PC-3 (cell line): ENCODE measurements around the gene ABCA3. TPM values are rescaled to one million over a fixed set of nuclear protein-coding genes. Genes with fewer than 3 reads are reported as not detected.

ENCODE experiments used
- ATAC-seq: fragments of 200-7000 bp; cut with Tn5 transposase; 2 replicates; pipeline ENCODE4 v1.9.1; 2020; ENCODE audit warnings: mild to moderate bottlenecking, moderate library complexity
- BruUV-seq: library from RNA; stranded (reverse); fragments of 400-500 nt; replicated peaks from 2 replicates; lab custom pipeline; 2021; lab: Mats Ljungman, UMichigan
- CTCF ChIA-PET: fragments of 300-600 bp; sonication (Branson Sonifier 250); formaldehyde crosslinking; loops from one replicate; lab custom pipeline; 2022; ENCODE audit warnings: antibody characterized with exemption; lab: Charles Lee
- POLR2A ChIA-PET: fragments of 300-600 bp; sonication (Branson Sonifier 250); formaldehyde crosslinking; loops from one replicate; lab custom pipeline; 2022; ENCODE audit warnings: antibody characterized with exemption; ENCODE audit not compliant: unreplicated experiment; lab: Charles Lee
- DNase-seq: peaks from one replicate; pipeline ENCODE4 v3.0.0-alpha.2; 2015
- H2AFZ ChIP-seq: fragments of 300-600 bp; sonication (generic); 2 replicates; pipeline ENCODE4 v1.6.0; 2016; ENCODE audit warnings: antibody characterized with exemption, low read length
- H3F3A ChIP-seq: fragments of 300-600 bp; sonication (generic); one replicate; pipeline ENCODE4 v1.6.0; 2017; ENCODE audit warnings: antibody characterized with exemption, low read length, control low read depth, mild to moderate bottlenecking; ENCODE audit not compliant: unreplicated experiment
- H3K27ac ChIP-seq: fragments of 300-600 bp; sonication (generic); 2 replicates; pipeline ENCODE4 v1.5.1; 2016; ENCODE audit warnings: mild to moderate bottlenecking, low read length
- H3K27me3 ChIP-seq: fragments of 300-600 bp; sonication (generic); 2 replicates; pipeline ENCODE4 v1.6.1; 2016; ENCODE audit warnings: low read length, mixed read lengths
- H3K36me3 ChIP-seq: fragments of 300-600 bp; sonication (generic); 2 replicates; pipeline ENCODE4 v1.6.1; 2016; ENCODE audit warnings: low read depth, mixed run types, low read length, mixed read lengths
- H3K4me1 ChIP-seq: fragments of 300-600 bp; sonication (generic); 2 replicates; pipeline ENCODE4 v1.5.1; 2016; ENCODE audit warnings: low read length; ENCODE audit not compliant: insufficient read depth
- H3K4me2 ChIP-seq: fragments of 300-600 bp; sonication (generic); 2 replicates; pipeline ENCODE4 v1.6.0; 2016; ENCODE audit warnings: low read length
- H3K4me3 ChIP-seq: fragments of 300-600 bp; sonication (generic); 2 replicates; pipeline ENCODE4 v1.5.1; 2016; ENCODE audit warnings: mild to moderate bottlenecking, low read length, mixed read lengths
- H3K79me2 ChIP-seq: fragments of 300-600 bp; sonication (generic); 2 replicates; pipeline ENCODE4 v1.6.1; 2017; ENCODE audit warnings: low read length, mixed read lengths
- H3K9ac ChIP-seq: fragments of 300-600 bp; sonication (generic); 2 replicates; pipeline ENCODE4 v1.6.0; 2016; ENCODE audit warnings: mild to moderate bottlenecking, low read length
- H3K9me2 ChIP-seq: fragments of 300-600 bp; sonication (generic); replicated peaks from 2 replicates; pipeline ENCODE4 v1.6.1; 2016; ENCODE audit warnings: mixed run types, low read length, mixed read lengths
- H3K9me3 ChIP-seq: fragments of 300-600 bp; sonication (generic); 2 replicates; pipeline ENCODE4 v1.6.1; 2016; ENCODE audit warnings: low read length, mixed read lengths
- H4K20me1 ChIP-seq: fragments of 300-600 bp; sonication (generic); 2 replicates; pipeline ENCODE4 v1.6.1; 2016; ENCODE audit warnings: low read length, mixed read lengths
- CTCF ChIP-seq: fragments of 300-600 bp; sonication (generic); conservative IDR thresholded peaks from 2 replicates; pipeline ENCODE4 v1.5.1; 2017; ENCODE audit warnings: antibody characterized with exemption, low read depth, mild to moderate bottlenecking, low read length
- EZH2 ChIP-seq: fragments of 300-600 bp; sonication (generic); IDR thresholded peaks from one replicate; pipeline ENCODE4 v1.6.1; 2017; ENCODE audit warnings: antibody characterized with exemption, mild to moderate bottlenecking, low read length; ENCODE audit not compliant: unreplicated experiment
- EZH2phosphoT487 ChIP-seq: fragments of 300-600 bp; sonication (generic); IDR thresholded peaks from 2 replicates; pipeline ENCODE4 v1.6.1; 2018; ENCODE audit warnings: mild to moderate bottlenecking, antibody characterized with exemption, low read length, borderline replicate concordance
- intact Hi-C: fragments of 100-400 bp; cut with micrococcal nuclease; formaldehyde crosslinking; loops from 2 replicates; pipeline ENCODE4 v1.9.0; 2023
- total RNA-seq: library from RNA; depleted of rRNA; stranded (reverse); fragments of >200 nt; gene quantifications from 2 replicates; pipeline ENCODE4 v1.2.3, GENCODE V29; 2014

The ABCA3 gene
- total RNA-seq, 1 experiment from 2014 or later = 11.0 TPM

GRCh38 chr16:2299121-2299914, 41.2 kb downstream of the ABCA3 start:
- Histone ChIP-seq H3K9ac (no peak overlapping the region), H3K9me2 (no peaks in the 10 kb centered on the region), H3K36me3 (no peaks in the 10 kb centered on the region), H4K20me1 (no peaks in the 10 kb centered on the region), H3F3A (no peaks in the 10 kb centered on the region), H3K4me1 (no peaks in the 10 kb centered on the region), H3K4me2 (no peak overlapping the region), H3K27ac (no peak overlapping the region), H3K27me3 (no peaks in the 10 kb centered on the region), H3K79me2 (no peaks in the 10 kb centered on the region), H3K9me3 (no peaks in the 10 kb centered on the region), H2AFZ (no peak overlapping the region), H3K4me3 (no peak overlapping the region)
- no peak for DNase-seq
- intact Hi-C loops = no loop called here
- BruUV-seq = no TSS peak
- no peak for ATAC-seq
- POLR2A ChIA-PET = no interaction called here
- CTCF ChIA-PET = no interaction called here
- no peak for TF ChIP-seq EZH2phosphoT487
- no peak for TF ChIP-seq CTCF
- TF ChIP-seq EZH2 = no peak

DNA sequence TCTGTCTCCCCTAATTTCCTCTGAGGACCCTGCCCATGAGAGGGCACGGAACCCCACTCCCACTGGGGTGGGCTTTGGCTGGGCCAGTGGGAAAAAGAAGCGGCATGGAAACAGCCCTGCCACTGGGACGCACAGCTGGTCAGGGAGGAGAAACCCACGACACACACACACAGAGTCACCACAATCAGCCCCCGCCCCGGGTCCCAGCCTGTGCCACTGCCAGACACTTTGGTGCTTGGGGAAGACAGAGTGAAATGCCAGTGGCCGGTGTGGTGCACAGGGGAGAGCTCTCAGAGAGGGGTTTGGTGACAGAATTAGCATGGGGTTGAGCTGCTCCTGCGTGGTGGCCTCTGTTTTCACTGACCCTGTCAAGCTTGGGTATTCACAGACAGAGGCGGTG, 41.9 kb downstream of the ABCA3 start:
- no peak for TF ChIP-seq CTCF
- DNase-seq = no peak

GRCh38 chr16:2297506-2297860, 43.0 kb downstream of the ABCA3 start:
- intact Hi-C loops = no loop called here
- no TSS peak for BruUV-seq

More for the DNA sequence above, 41.9 kb downstream of the ABCA3 start:
- Histone ChIP-seq H3K4me1 (no peaks in the 10 kb centered on the region), H3K79me2 (no peaks in the 10 kb centered on the region), H3F3A (no peaks in the 10 kb centered on the region), H3K9me3 (no peaks in the 10 kb centered on the region), H3K9me2 (no peaks in the 10 kb centered on the region), H3K4me2 (no peak overlapping the region), H3K27me3 (no peaks in the 10 kb centered on the region), H3K36me3 (no peaks in the 10 kb centered on the region), H4K20me1 (no peaks in the 10 kb centered on the region), H3K9ac (no peak overlapping the region), H2AFZ (no peak overlapping the region), H3K4me3 (no peak overlapping the region), H3K27ac (no peak overlapping the region)
- no TSS peak for BruUV-seq
- CTCF ChIA-PET = no interaction called here
- intact Hi-C loops = no loop called here
- ATAC-seq = no peak
- POLR2A ChIA-PET = no interaction called here

More at GRCh38 chr16:2297506-2297860, 43.0 kb downstream of the ABCA3 start:
- Histone ChIP-seq H3K9ac (no peak overlapping the region), H3K36me3 (no peaks in the 10 kb centered on the region), H3F3A (no peaks in the 10 kb centered on the region), H3K4me1 (no peaks in the 10 kb centered on the region), H2AFZ (no peak overlapping the region), H3K9me2 (no peaks in the 10 kb centered on the region), H3K9me3 (no peaks in the 10 kb centered on the region), H3K27me3 (no peaks in the 10 kb centered on the region), H3K79me2 (no peaks in the 10 kb centered on the region), H4K20me1 (no peaks in the 10 kb centered on the region), H3K27ac (no peak overlapping the region), H3K4me2 (no peak overlapping the region), H3K4me3 (no peak overlapping the region)
- TF ChIP-seq EZH2 (no peak), EZH2phosphoT487 (no peak), CTCF (no peak)
- ATAC-seq = no peak
- POLR2A ChIA-PET = no interaction called here
- CTCF ChIA-PET = no interaction called here
- DNase-seq = no peak
